Right lobe of liver (tissue), 4 donors: ENCODE results near the gene DAZAP1.

Experiments used
- POLR2A ChIP-seq: fragments of 450-650 bp; IDR thresholded peaks from one replicate; pipeline ENCODE4 v1.6.1; 2017; ENCODE audit warnings: antibody characterized with exemption, mild to moderate bottlenecking
- TF ChIP-seq, protein P1 (sequence below), 4 donors: fragments of 200-600 bp in 3 of 4; fragments of 450-650 bp in 1 of 4; IDR thresholded peaks; one replicate each; pipeline versions ENCODE4 v1.5.1 to v1.8.0; 2016 to 2022; ENCODE audit warnings: antibody characterized with exemption in 4 of 4, mild to moderate bottlenecking in 2 of 4
- donor health status: DM: no; HTN: no; CAD: no.
- donor health status: DM: no; HTN: no; CAD: no.
- donor health status: DM: no; HTN: yes; CAD: no.

GRCh38 chr19:1427221-1427920 lies 20.0 kb downstream of the DAZAP1 start:
- TF ChIP-seq, protein P1, sequence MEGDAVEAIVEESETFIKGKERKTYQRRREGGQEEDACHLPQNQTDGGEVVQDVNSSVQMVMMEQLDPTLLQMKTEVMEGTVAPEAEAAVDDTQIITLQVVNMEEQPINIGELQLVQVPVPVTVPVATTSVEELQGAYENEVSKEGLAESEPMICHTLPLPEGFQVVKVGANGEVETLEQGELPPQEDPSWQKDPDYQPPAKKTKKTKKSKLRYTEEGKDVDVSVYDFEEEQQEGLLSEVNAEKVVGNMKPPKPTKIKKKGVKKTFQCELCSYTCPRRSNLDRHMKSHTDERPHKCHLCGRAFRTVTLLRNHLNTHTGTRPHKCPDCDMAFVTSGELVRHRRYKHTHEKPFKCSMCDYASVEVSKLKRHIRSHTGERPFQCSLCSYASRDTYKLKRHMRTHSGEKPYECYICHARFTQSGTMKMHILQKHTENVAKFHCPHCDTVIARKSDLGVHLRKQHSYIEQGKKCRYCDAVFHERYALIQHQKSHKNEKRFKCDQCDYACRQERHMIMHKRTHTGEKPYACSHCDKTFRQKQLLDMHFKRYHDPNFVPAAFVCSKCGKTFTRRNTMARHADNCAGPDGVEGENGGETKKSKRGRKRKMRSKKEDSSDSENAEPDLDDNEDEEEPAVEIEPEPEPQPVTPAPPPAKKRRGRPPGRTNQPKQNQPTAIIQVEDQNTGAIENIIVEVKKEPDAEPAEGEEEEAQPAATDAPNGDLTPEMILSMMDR (IDR thresholded peaks at IDR 0.05), result no peak
- TF ChIP-seq POLR2A, result no peak
